Kidney epithelial cell (primary cell): ENCODE results near the gene COX19. TPM values are rescaled to one million over a fixed set of nuclear protein-coding genes. Genes with fewer than 3 reads are reported as not detected.

Experiments
- DNase-seq: peaks from one replicate; pipeline ENCODE4 v3.0.0-alpha.2; 2010; ENCODE audit warnings: low read depth
- H3K27me3 ChIP-seq: 2 replicates; pipeline ENCODE4 v1.6.0; 2011; ENCODE audit warnings: low read length; ENCODE audit not compliant: control insufficient read depth, insufficient read depth
- H3K36me3 ChIP-seq: 2 replicates; pipeline ENCODE4 v1.5.1; 2011; ENCODE audit warnings: low read length; ENCODE audit not compliant: control insufficient read depth, insufficient read depth
- H3K4me3 ChIP-seq: 2 replicates; pipeline ENCODE4 v1.5.1; 2011; ENCODE audit warnings: low read depth, mild to moderate bottlenecking, control low read depth, low read length
- CTCF ChIP-seq: IDR thresholded peaks from 2 replicates; pipeline ENCODE4 v1.5.1; 2011; ENCODE audit warnings: mild to moderate bottlenecking, moderate library complexity, low read length, control low read depth, inconsistent platforms; ENCODE audit not compliant: insufficient read depth, poor library complexity, severe bottlenecking
- total RNA-seq: library from RNA; depleted of rRNA; stranded (reverse); fragments of >200 nt; gene quantifications from 2 replicates; pipeline ENCODE4 v1.2.3, GENCODE V29; 2015

The COX19 gene
- total RNA-seq, 1 donor from 2014 or later: 15.5 TPM

- H3K36me3 ChIP-seq: no peaks in the 10 kb centered on the region
- no peak overlapping the region for H3K4me3 ChIP-seq
- DNase-seq: no peak
- H3K27me3 ChIP-seq: peaks cover 2% of the 10 kb centered on the region
- TF ChIP-seq CTCF: no peak
Observed at GRCh38 chr7:930975-931758, 44.2 kb downstream of the COX19 start.

- DNase-seq: no peak
- Histone ChIP-seq H3K4me3 (no peak overlapping the region), H3K36me3 (no peaks in the 10 kb centered on the region), H3K27me3 (peaks cover 2% of the 10 kb centered on the region)
- TF ChIP-seq CTCF: no peak
Observed at GRCh38 chr7:929311-929711, 46.0 kb downstream of the COX19 start.

GRCh38 chr7:927031-927671 is 48.2 kb downstream of the COX19 start:
- no peaks in the 10 kb centered on the region for H3K36me3 ChIP-seq
- TF ChIP-seq CTCF: no peak
- DNase-seq: no peak
- H3K27me3 ChIP-seq: peaks cover 2% of the 10 kb centered on the region
- H3K4me3 ChIP-seq: no peak overlapping the region

GRCh38 chr7:926061-927030 is 49.0 kb downstream of the COX19 start:
- no peak for DNase-seq
- no peak overlapping the region for H3K4me3 ChIP-seq
- no peaks in the 10 kb centered on the region for H3K36me3 ChIP-seq
- no peak for TF ChIP-seq CTCF
- H3K27me3 ChIP-seq: peaks cover 2% of the 10 kb centered on the region

- DNase-seq: no peak
- TF ChIP-seq CTCF: no peak
- no peak overlapping the region for H3K4me3 ChIP-seq
- H3K27me3 ChIP-seq: peaks cover 2% of the 10 kb centered on the region
- H3K36me3 ChIP-seq: no peaks in the 10 kb centered on the region
Observed at GRCh38 chr7:925601-926000, 49.7 kb downstream of the COX19 start.
